ENCODE results near the gene ZNF3. TPM values are rescaled to one million over a fixed set of nuclear protein-coding genes. Genes with fewer than 3 reads are reported as not detected.

The ZNF3 gene
- polyA plus RNA-seq, 3 donors, result 7.1 to 13.4 (median 8.9) TPM

GRCh38 chr7:100024020-100024619, 57.4 kb downstream of the ZNF3 start:
- H3K27me3 Mint-ChIP-seq (ENCODE audit: low read depth in 3 of 3), result peaks cover 0 to 2% (median 2%) of the 10 kb centered on the region in 3 donors
- peaks cover 6% of the 10 kb centered on the region for H3K4me1 Mint-ChIP-seq
- Histone ChIP-seq H3K9ac (ENCODE audit: insufficient read depth, low read length, poor library complexity, severe bottlenecking) (no peak overlapping the region), H3K4me1 (ENCODE audit: control insufficient read depth in 1 of 2, insufficient read depth in 2 of 2, low read length in 2 of 2) (no peaks in the 10 kb centered on the region), H3K27ac (ENCODE audit: low read depth in 1 of 2, low read length in 2 of 2) (no peak overlapping the region), H3K27me3 (ENCODE audit: control insufficient read depth in 2 of 2, insufficient read depth in 2 of 2, low read length in 2 of 2) (no peaks in the 10 kb centered on the region), H3K79me2 (ENCODE audit: insufficient read depth, low read length) (peaks cover 49% of the 10 kb centered on the region), H3K36me3 (replicated peaks in 1 of 2; ENCODE audit: control insufficient read depth in 1 of 2, insufficient read depth in 2 of 2, low read length in 2 of 2) (peaks cover 50 to 81% of the 10 kb centered on the region in 2 donors), H2AFZ (ENCODE audit: insufficient read depth, low read depth, low read length, poor library complexity, severe bottlenecking) (no peak overlapping the region), H4K20me1 (ENCODE audit: insufficient read depth, low read length) (peaks cover 25% of the 10 kb centered on the region), H3K4me3 (replicated peaks in 1 of 3; ENCODE audit: low read depth in 2 of 3, low read length in 3 of 3) (no peak overlapping the region), H3K4me2 (replicated peaks; ENCODE audit: extremely low read depth, low read length, poor library complexity, severe bottlenecking) (no peak overlapping the region), H3K9me3 (replicated peaks in 1 of 2; ENCODE audit: control insufficient read depth in 1 of 2, insufficient read depth in 1 of 2, low read length in 2 of 2) (no peaks in the 10 kb centered on the region)
- 96% methylated on average over 4 of the region's 12 CpGs for WGBS (ENCODE audit: insufficient coverage)
- H3K36me3 Mint-ChIP-seq, result peaks cover 56 to 84% of the 10 kb centered on the region in 2 donors
- no peak overlapping the region for H3K4me3 Mint-ChIP-seq
- intact Hi-C loops (cut with micrococcal nuclease), result no loop called here
- TF ChIP-seq, protein P1, sequence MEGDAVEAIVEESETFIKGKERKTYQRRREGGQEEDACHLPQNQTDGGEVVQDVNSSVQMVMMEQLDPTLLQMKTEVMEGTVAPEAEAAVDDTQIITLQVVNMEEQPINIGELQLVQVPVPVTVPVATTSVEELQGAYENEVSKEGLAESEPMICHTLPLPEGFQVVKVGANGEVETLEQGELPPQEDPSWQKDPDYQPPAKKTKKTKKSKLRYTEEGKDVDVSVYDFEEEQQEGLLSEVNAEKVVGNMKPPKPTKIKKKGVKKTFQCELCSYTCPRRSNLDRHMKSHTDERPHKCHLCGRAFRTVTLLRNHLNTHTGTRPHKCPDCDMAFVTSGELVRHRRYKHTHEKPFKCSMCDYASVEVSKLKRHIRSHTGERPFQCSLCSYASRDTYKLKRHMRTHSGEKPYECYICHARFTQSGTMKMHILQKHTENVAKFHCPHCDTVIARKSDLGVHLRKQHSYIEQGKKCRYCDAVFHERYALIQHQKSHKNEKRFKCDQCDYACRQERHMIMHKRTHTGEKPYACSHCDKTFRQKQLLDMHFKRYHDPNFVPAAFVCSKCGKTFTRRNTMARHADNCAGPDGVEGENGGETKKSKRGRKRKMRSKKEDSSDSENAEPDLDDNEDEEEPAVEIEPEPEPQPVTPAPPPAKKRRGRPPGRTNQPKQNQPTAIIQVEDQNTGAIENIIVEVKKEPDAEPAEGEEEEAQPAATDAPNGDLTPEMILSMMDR (IDR thresholded peaks at IDR 0.05), result no peak
- DNase-seq, result no peak
- H3K27ac Mint-ChIP-seq, result peak overlapping the region in 2 of 7 donors; percentile 6 to 30
- no peaks in the 10 kb centered on the region for H3K9me3 Mint-ChIP-seq

GRCh38 chr7:100023526-100023925, 58.0 kb downstream of the ZNF3 start:
- Mint-ChIP-seq H3K27me3 (ENCODE audit: low read depth in 3 of 3) (peaks cover 0 to 2% (median 2%) of the 10 kb centered on the region in 3 donors), H3K4me3 (no peak overlapping the region), H3K9me3 (no peaks in the 10 kb centered on the region), H3K36me3 (peaks cover 60 to 83% of the 10 kb centered on the region in 2 donors), H3K27ac (peak overlapping the region in 2 of 7 donors; percentile 22 to 30), H3K4me1 (peaks cover 8% of the 10 kb centered on the region)
- TF ChIP-seq, protein P1 (IDR thresholded peaks at IDR 0.05), result no peak
- no peaks in the 10 kb centered on the region for H3K9me3 ChIP-seq (replicated peaks in 1 of 2; ENCODE audit: control insufficient read depth in 1 of 2, insufficient read depth in 1 of 2, low read length in 2 of 2)
- no peak overlapping the region for H3K9ac ChIP-seq (ENCODE audit: insufficient read depth, low read length, poor library complexity, severe bottlenecking)
- H3K27ac ChIP-seq (ENCODE audit: low read depth in 1 of 2, low read length in 2 of 2), result no peak overlapping the region
- peaks cover 50 to 78% of the 10 kb centered on the region in 2 donors for H3K36me3 ChIP-seq (replicated peaks in 1 of 2; ENCODE audit: control insufficient read depth in 1 of 2, insufficient read depth in 2 of 2, low read length in 2 of 2)
- peaks cover 25% of the 10 kb centered on the region for H4K20me1 ChIP-seq (ENCODE audit: insufficient read depth, low read length)
- H3K4me1 ChIP-seq (ENCODE audit: control insufficient read depth in 1 of 2, insufficient read depth in 2 of 2, low read length in 2 of 2), result no peaks in the 10 kb centered on the region
- no peaks in the 10 kb centered on the region for H3K27me3 ChIP-seq (ENCODE audit: control insufficient read depth in 2 of 2, insufficient read depth in 2 of 2, low read length in 2 of 2)
- H3K4me3 ChIP-seq (replicated peaks in 1 of 3; ENCODE audit: low read depth in 2 of 3, low read length in 3 of 3), result no peak overlapping the region
- H3K4me2 ChIP-seq (replicated peaks; ENCODE audit: extremely low read depth, low read length, poor library complexity, severe bottlenecking), result no peak overlapping the region
- H2AFZ ChIP-seq (ENCODE audit: insufficient read depth, low read depth, low read length, poor library complexity, severe bottlenecking), result no peak overlapping the region
- intact Hi-C loops (cut with micrococcal nuclease), result no loop called here
- 91% methylated on average over 9 of the region's 12 CpGs for WGBS (ENCODE audit: insufficient coverage)
- peaks cover 55% of the 10 kb centered on the region for H3K79me2 ChIP-seq (ENCODE audit: insufficient read depth, low read length)
- DNase-seq, result no peak

Data from CD14-positive monocyte (primary cell).